Liver (tissue), 9 donors: ENCODE data around the gene SLC2A6. TPM values are rescaled to one million over a fixed set of nuclear protein-coding genes. Genes with fewer than 3 reads are reported as not detected.

ENCODE experiments used
- DNase-seq: peaks from one replicate; pipeline ENCODE4 v3.0.0-alpha.2; 2017; ENCODE audit warnings: low spot score
- H3K27ac ChIP-seq, 2 donors: one replicate each; pipeline ENCODE4 v1.7.0; 2013; ENCODE audit warnings: inconsistent platforms in 2 of 2, low read length in 2 of 2, control low read depth in 1 of 2, low read depth in 1 of 2, mild to moderate bottlenecking in 1 of 2
- H3K27me3 ChIP-seq, 4 donors: one replicate each; pipeline versions ENCODE4 v1.6.1 to v1.7.0; 2013; ENCODE audit warnings: low read length in 3 of 4, inconsistent platforms in 1 of 4, mild to moderate bottlenecking in 1 of 4, moderate library complexity in 1 of 4; ENCODE audit not compliant: control insufficient read depth in 4 of 4, insufficient read depth in 4 of 4
- H3K36me3 ChIP-seq, 4 donors: one replicate each; pipeline versions ENCODE4 v1.6.1 to v1.7.0; 2013; ENCODE audit warnings: low read length in 3 of 4, mild to moderate bottlenecking in 3 of 4, low read depth in 1 of 4, moderate library complexity in 1 of 4; ENCODE audit not compliant: control insufficient read depth in 4 of 4, insufficient read depth in 3 of 4
- H3K4me1 ChIP-seq, 4 donors: one replicate each; pipeline versions ENCODE4 v1.6.1 to v1.7.0; 2013; ENCODE audit warnings: low read length in 3 of 4, mild to moderate bottlenecking in 3 of 4, moderate library complexity in 1 of 4; ENCODE audit not compliant: control insufficient read depth in 4 of 4, insufficient read depth in 4 of 4
- H3K4me3 ChIP-seq, 3 donors: one replicate each; pipeline versions ENCODE4 v1.6.1 to v1.7.0; 2013; ENCODE audit warnings: low read length in 3 of 3, control low read depth in 1 of 3, low read depth in 1 of 3, mild to moderate bottlenecking in 1 of 3
- H3K9ac ChIP-seq, 2 donors: one replicate each; pipeline ENCODE4 v1.7.0; 2013; ENCODE audit warnings: low read length in 2 of 2, mild to moderate bottlenecking in 2 of 2, moderate library complexity in 2 of 2, control low read depth in 1 of 2, low read depth in 1 of 2
- H3K9me3 ChIP-seq, 4 donors: one replicate each; pipeline versions ENCODE4 v1.6.1 to v1.7.0; 2013; ENCODE audit warnings: low read length in 3 of 4; ENCODE audit not compliant: control insufficient read depth in 4 of 4
- CTCF ChIP-seq: fragments of 150-350 bp; IDR thresholded peaks from 2 replicates; pipeline ENCODE4 v1.5.1; 2017; ENCODE audit warnings: improper control_type of control experiment, low read depth, low read length; ENCODE audit not compliant: missing input control
- EGR1 ChIP-seq, 2 donors: IDR thresholded peaks; 2 replicates each; pipeline ENCODE4 v1.6.1; 2016 to 2018; ENCODE audit warnings: antibody characterized with exemption in 2 of 2, low read depth in 2 of 2
- FOXA1 ChIP-seq: IDR thresholded peaks from 2 replicates; pipeline ENCODE4 v1.6.1; 2016; ENCODE audit warnings: antibody characterized with exemption
- FOXA2 ChIP-seq: IDR thresholded peaks from 2 replicates; pipeline ENCODE4 v1.6.1; 2016; ENCODE audit warnings: antibody characterized with exemption
- HNF4G ChIP-seq: IDR thresholded peaks from 2 replicates; pipeline ENCODE4 v1.6.1; 2016; ENCODE audit warnings: antibody characterized with exemption
- JUND ChIP-seq, 2 donors: IDR thresholded peaks; 2 replicates each; pipeline ENCODE4 v1.6.1; 2016; ENCODE audit warnings: antibody characterized with exemption in 2 of 2
- NR2F2 ChIP-seq: IDR thresholded peaks from 2 replicates; pipeline ENCODE4 v1.6.1; 2016; ENCODE audit warnings: antibody characterized with exemption
- SP1 ChIP-seq: IDR thresholded peaks from 2 replicates; pipeline ENCODE4 v1.6.1; 2018; ENCODE audit warnings: antibody characterized with exemption, mild to moderate bottlenecking
- TAF1 ChIP-seq: conservative IDR thresholded peaks from 2 replicates; pipeline ENCODE4 v1.6.1; 2016; ENCODE audit warnings: antibody characterized with exemption, mild to moderate bottlenecking
- YY1 ChIP-seq: IDR thresholded peaks from 2 replicates; pipeline ENCODE4 v1.6.1; 2016; ENCODE audit warnings: antibody characterized with exemption, mild to moderate bottlenecking
- ZBTB33 ChIP-seq: IDR thresholded peaks from 2 replicates; pipeline ENCODE4 v1.6.1; 2016; ENCODE audit warnings: antibody characterized with exemption
- WGBS: extraction: QIAGEN DNeasy Blood & Tissue Kit; methylation state at CpG from one replicate; pipeline ENCODE4 v1.1.7; 2013; 5-methylcytosine and 5-hydroxymethylcytosine counted together
- polyA plus RNA-seq, 2 donors: library from polyadenylated mRNA; stranded (reverse) in 1 of 2; unstranded in 1 of 2; fragments of 200-250 nt in 1 of 2; fragments of >200 nt in 1 of 2; fragmentation: Nextera tagmentation in 1 of 2; extraction: Ambion mirVana in 1 of 2; gene quantifications; one replicate each; pipeline versions ENCODE4 v1.2.1 to v1.2.3, GENCODE V29; 2013 to 2015
- total RNA-seq, 2 donors: library from RNA; depleted of rRNA; stranded (reverse); fragments of >200 nt; gene quantifications; one replicate each; pipeline ENCODE4 v1.2.3, GENCODE V29; 2014
- TF ChIP-seq, protein P1 (sequence below): IDR thresholded peaks from 2 replicates; pipeline ENCODE4 v1.6.1; 2016; ENCODE audit warnings: antibody characterized with exemption
- donor health status: healthy.
- donor health status: healthy.
- donor health status: healthy.
- donor health status: healthy.
- donor health status: healthy.

SLC2A6 gene
- total and polyA plus RNA-seq, 4 donors = 1.7 to 3.9 (median 2.3) TPM

DNA sequence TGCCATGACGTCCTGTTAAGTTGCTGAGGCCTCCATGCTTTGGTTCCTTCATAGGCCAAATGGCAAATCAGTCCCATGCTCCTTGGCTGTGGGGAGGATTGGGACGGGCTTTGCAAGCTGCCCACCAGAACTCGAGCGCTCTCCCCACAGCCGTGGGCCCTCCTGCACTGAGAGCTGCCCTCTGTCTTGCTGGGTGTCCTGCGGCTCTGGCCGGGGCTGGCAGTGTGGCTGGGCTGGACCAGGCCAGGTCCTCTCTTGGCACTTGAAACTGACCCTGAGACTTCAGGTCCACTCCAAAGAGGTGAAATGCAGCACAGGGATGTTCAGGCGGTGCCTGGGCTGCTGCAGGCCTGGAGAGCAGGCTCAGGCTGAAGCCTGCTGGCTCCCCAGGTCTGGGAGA is 38.8 kb upstream of the SLC2A6 start:
- H3K4me1 ChIP-seq = peaks cover 12 to 30% (median 21%) of the 10 kb centered on the region in 4 donors
- 90% methylated on average over 8 of the region's 8 CpGs for WGBS

GRCh38 chr9:133516961-133517350 is 38.1 kb upstream of the SLC2A6 start:
- H3K9me3 ChIP-seq = no peaks in the 10 kb centered on the region
- H3K4me3 ChIP-seq = no peak overlapping the region
- DNase-seq = no peak
- peaks cover 11 to 25% (median 19%) of the 10 kb centered on the region in 4 donors for H3K4me1 ChIP-seq
- H3K27me3 ChIP-seq = no peaks in the 10 kb centered on the region
- H3K9ac ChIP-seq = no peak overlapping the region
- H3K27ac ChIP-seq = no peak overlapping the region
- TF ChIP-seq FOXA1 = no peak
- no peak for TF ChIP-seq ZBTB33
- TF ChIP-seq EGR1 (IDR thresholded peaks at IDR 0.05; ENCODE audit: low read depth in 2 of 2) = no peak
- TF ChIP-seq HNF4G = no peak
- TF ChIP-seq CTCF = no peak
- no peak for TF ChIP-seq YY1
- TF ChIP-seq, protein P1, sequence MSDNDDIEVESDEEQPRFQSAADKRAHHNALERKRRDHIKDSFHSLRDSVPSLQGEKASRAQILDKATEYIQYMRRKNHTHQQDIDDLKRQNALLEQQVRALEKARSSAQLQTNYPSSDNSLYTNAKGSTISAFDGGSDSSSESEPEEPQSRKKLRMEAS = no peak
- no peak for TF ChIP-seq SP1
- TF ChIP-seq TAF1 = no peak
- no peak for TF ChIP-seq NR2F2
- TF ChIP-seq JUND (IDR thresholded peaks at IDR 0.05) = no peak
- TF ChIP-seq FOXA2 = no peak
- H3K36me3 ChIP-seq = no peaks in the 10 kb centered on the region
- WGBS = 98% methylated on average over 9 of the region's 9 CpGs

More for the DNA sequence above, 38.8 kb upstream of the SLC2A6 start:
- no peak overlapping the region for H3K9ac ChIP-seq
- no peak overlapping the region for H3K4me3 ChIP-seq
- H3K36me3 ChIP-seq = no peaks in the 10 kb centered on the region
- no peak overlapping the region for H3K27ac ChIP-seq
- no peaks in the 10 kb centered on the region for H3K9me3 ChIP-seq
- H3K27me3 ChIP-seq = no peaks in the 10 kb centered on the region
- DNase-seq = no peak
- TF ChIP-seq FOXA1 = no peak
- TF ChIP-seq FOXA2 = no peak
- TF ChIP-seq ZBTB33 = no peak
- no peak for TF ChIP-seq HNF4G
